ENCODE data around the gene KRTAP2-4.

- TF ChIP-seq EZH2 (IDR thresholded peaks at IDR 0.05), result no peak
- TF ChIP-seq POLR2AphosphoS5 (IDR thresholded peaks at IDR 0.05; ENCODE audit: borderline replicate concordance, low read depth, low read length), result no peak
- TF ChIP-seq FOXP2 (optimal IDR thresholded peaks at IDR 0.05; ENCODE audit: control extremely low read depth, extremely low read length, insufficient read depth), result no peak
Observed at GRCh38 chr17:41076788-41077187, 11.1 kb upstream of the KRTAP2-4 start.
